K562 (cell line): Measurements from ENCODE around the gene ERVFRD-1. TPM values are rescaled to one million over a fixed set of nuclear protein-coding genes. Genes with fewer than 3 reads are reported as not detected.

Experiments used
- ATAC-seq: fragments of 200-7000 bp; cut with Tn5 transposase; 3 replicates; pipeline ENCODE4 v1.9.1; 2020; ENCODE audit warnings: moderate library complexity
- BruUV-seq: library from RNA; stranded (reverse); fragments of 400-500 nt; replicated peaks from 2 replicates; lab custom pipeline; 2021; lab: Mats Ljungman, UMichigan
- CTCF ChIA-PET: fragments of 300-600 bp; formaldehyde crosslinking; extraction: SDS; loops from one replicate; lab custom pipeline; 2021; ENCODE audit warnings: low intra/inter-chr PET ratio; lab: Yijun Ruan, JAX
- POLR2A ChIA-PET: fragments of 300-600, 350-650 bp; sonication (Branson Sonifier 250); formaldehyde crosslinking; extraction: SDS; loops from one replicate; lab custom pipeline; 2021; ENCODE audit warnings: antibody characterized with exemption, inconsistent platforms; lab: Yijun Ruan, JAX
- DNase-seq, 4 experiments: peaks; one replicate each; pipeline versions ENCODE4 v3.0.0 to v3.0.0-alpha.2; 2011 to 2018; ENCODE audit warnings: low spot score in 3 of 4, mixed read lengths in 3 of 4; ENCODE audit errors: extremely low read depth in 1 of 4
- FAIRE-seq: peaks from 2 replicates; lab custom pipeline; 2011; peaks lifted over from hg19 to GRCh38; lab: Jason Lieb, UNC
- H2AFZ ChIP-seq: 2 replicates; pipeline ENCODE4 v1.6.0; 2011; ENCODE audit warnings: low read depth, low read length, control low read depth, inconsistent platforms
- H3K27ac ChIP-seq: fragments of 200-600 bp; 3 replicates; pipeline ENCODE4 v1.8.0; 2011; ENCODE audit warnings: low read depth, mild to moderate bottlenecking, control low read depth, inconsistent platforms, low read length, moderate library complexity, mixed read lengths; ENCODE audit errors: extremely low read depth
- H3K27me3 ChIP-seq, 2 experiments: fragments of 300-600 bp in 1 of 2; 2 replicates in 1 of 2; 3 replicates in 1 of 2; pipeline versions ENCODE4 v1.6.0 to v1.8.0; 2011; ENCODE audit warnings: inconsistent platforms in 2 of 2, low read length in 2 of 2, mild to moderate bottlenecking in 1 of 2, mixed read lengths in 1 of 2, moderate library complexity in 1 of 2; ENCODE audit not compliant: control insufficient read depth in 2 of 2, insufficient read depth in 2 of 2
- H3K36me3 ChIP-seq: fragments of 300-600 bp; 3 replicates; pipeline ENCODE4 v1.8.0; 2011; ENCODE audit warnings: mild to moderate bottlenecking, low read length, inconsistent platforms; ENCODE audit not compliant: control insufficient read depth, insufficient read depth
- H3K4me1 ChIP-seq, 2 experiments: fragments of 200-600 bp in 1 of 2; replicated peaks in 1 of 2; 2 replicates in 1 of 2; 3 replicates in 1 of 2; pipeline versions ENCODE4 v1.5.1 to v1.8.0; 2011; ENCODE audit warnings: inconsistent platforms in 2 of 2, low read length in 2 of 2, mild to moderate bottlenecking in 1 of 2, mixed read lengths in 1 of 2, moderate library complexity in 1 of 2; ENCODE audit not compliant: control insufficient read depth in 2 of 2, insufficient read depth in 2 of 2
- H3K4me2 ChIP-seq: 2 replicates; pipeline ENCODE4 v1.6.1; 2011; ENCODE audit warnings: low read length, control low read depth, inconsistent platforms, mixed read lengths; ENCODE audit not compliant: insufficient read depth
- H3K4me3 ChIP-seq: fragments of 200-600 bp; sonication (generic), shearing (Covaris generic); 2 replicates; pipeline ENCODE4 v1.5.1; 2016; ENCODE audit warnings: control low read depth, inconsistent platforms
- H3K79me2 ChIP-seq: fragments of 200-600 bp; 3 replicates; pipeline ENCODE4 v1.8.0; 2011; ENCODE audit warnings: low read length, inconsistent platforms; ENCODE audit not compliant: control insufficient read depth, insufficient read depth
- H3K9ac ChIP-seq, 2 experiments: 2 replicates each; pipeline versions ENCODE4 v1.6.0 to v1.6.1; 2011; ENCODE audit warnings: low read depth in 2 of 2, low read length in 2 of 2, control low read depth in 1 of 2, inconsistent platforms in 1 of 2, mild to moderate bottlenecking in 1 of 2, mixed read lengths in 1 of 2; ENCODE audit not compliant: insufficient read depth in 1 of 2
- H3K9me1 ChIP-seq: one replicate; pipeline ENCODE4 v1.6.0; 2011; ENCODE audit warnings: inconsistent platforms, mild to moderate bottlenecking, low read length, moderate library complexity; ENCODE audit not compliant: control insufficient read depth, insufficient read depth
- H3K9me3 ChIP-seq: replicated peaks from 2 replicates; pipeline ENCODE4 v1.5.1; 2011; ENCODE audit warnings: low read depth, low read length, inconsistent platforms; ENCODE audit not compliant: control insufficient read depth, insufficient read depth
- H4K20me1 ChIP-seq: replicated peaks from 2 replicates; pipeline ENCODE4 v1.6.1; 2011; ENCODE audit warnings: low read length, inconsistent platforms, mixed read lengths; ENCODE audit not compliant: control insufficient read depth, insufficient read depth
- DNMT1 ChIP-seq: fragments of 450-650 bp; IDR thresholded peaks from 2 replicates; pipeline ENCODE4 v1.6.1; 2016; ENCODE audit warnings: antibody characterized with exemption, mild to moderate bottlenecking
- ZNF347 ChIP-seq: fragments of 450-650 bp; formaldehyde crosslinking; IDR thresholded peaks from 2 replicates; pipeline ENCODE4 v1.4.0; 2020; ENCODE audit warnings: low read depth, mild to moderate bottlenecking, moderate library complexity
- WGBS: fragments of 100-300 bp; shearing (Covaris generic); methylation state at CpG from one replicate; pipeline ENCODE4 v1.1.6; 2016; ENCODE audit warnings: low coverage, mixed read lengths; ENCODE audit not compliant: insufficient coverage; ENCODE audit errors: missing lambda C conversion rate; 5-methylcytosine and 5-hydroxymethylcytosine counted together
- in situ Hi-C: fragments of 300-500 bp; cut with MboI; formaldehyde crosslinking; loops from 4 replicates; pipeline ENCODE4 v1.15.0; 2018; ENCODE audit warnings: inconsistent platforms, mixed read lengths
- intact Hi-C: fragments of 100-400 bp; cut with micrococcal nuclease; formaldehyde crosslinking; loops from 2 replicates; pipeline ENCODE4 v1.14.2; 2022
- polyA plus RNA-seq, 8 experiments: library from polyadenylated mRNA; depleted of rRNA in 4 of 8; stranded (reverse) in 5 of 8; unstranded in 3 of 8; fragments of >200 nt; fragmentation: Nextera tagmentation in 2 of 8; fragmentation: Illumina TruSeq in 1 of 8; extraction: Ambion mirVana in 2 of 8; extraction: Trizol in 1 of 8; gene quantifications; 2 replicates each; pipeline versions ENCODE4 v1.2.1 to v1.2.3, GENCODE V29; 2011 to 2014; ENCODE audit warnings: inconsistent platforms in 1 of 8, missing spikeins in 1 of 8
- total RNA-seq, 7 experiments: library from RNA; depleted of rRNA in 6 of 7; stranded (reverse); fragments of >200 nt in 6 of 7; fragmentation: Illumina TruSeq in 2 of 7; extraction: Trizol in 2 of 7; gene quantifications; 2 replicates each; pipeline versions ENCODE4 v1.2.1 to v1.2.3, GENCODE V29; 2011 to 2021; ENCODE audit warnings: low replicate concordance in 1 of 7
- TF ChIP-seq, protein P1 (sequence below): fragments of 450-650 bp; IDR thresholded peaks from 2 replicates; pipeline ENCODE4 v1.7.0; 2016; ENCODE audit warnings: borderline replicate concordance

The ERVFRD-1 gene
- total and polyA plus RNA-seq, 9 of the 15 experiments (the other 6 are each of a cell fraction or from before 2014, with no cell fraction given): 0.05 to 0.14 (median 0.09) TPM; not detected in 2

GRCh38 chr6:11066505-11067347 lies 44.8 kb downstream of the ERVFRD-1 start:
- ChIA-PET CTCF (interaction anchor here (0.5 kb wide), 1 partner anchor 218 kb away, joined by 4 read pairs; no protein-coding TSS in a partner anchor), POLR2A (interaction anchor here (0.6 to 2.4 kb wide), 4 partner anchors 8 to 588 kb away, joined by 3 to 6 read pairs (median 3); no protein-coding TSS in a partner anchor)
- no peaks in the 10 kb centered on the region; a peak in 1 of 5 replicates for H3K27me3 ChIP-seq
- intact Hi-C loops (loop anchor here (10.0 kb wide), 1 partner anchor 508 kb away; no protein-coding TSS in a partner anchor), in situ Hi-C loops (loop anchor here (5.0 kb wide), 2 partner anchors 109 to 589 kb away; no protein-coding TSS in a partner anchor)
- no peak overlapping the region for H3K27ac ChIP-seq
- TF ChIP-seq, protein P1, sequence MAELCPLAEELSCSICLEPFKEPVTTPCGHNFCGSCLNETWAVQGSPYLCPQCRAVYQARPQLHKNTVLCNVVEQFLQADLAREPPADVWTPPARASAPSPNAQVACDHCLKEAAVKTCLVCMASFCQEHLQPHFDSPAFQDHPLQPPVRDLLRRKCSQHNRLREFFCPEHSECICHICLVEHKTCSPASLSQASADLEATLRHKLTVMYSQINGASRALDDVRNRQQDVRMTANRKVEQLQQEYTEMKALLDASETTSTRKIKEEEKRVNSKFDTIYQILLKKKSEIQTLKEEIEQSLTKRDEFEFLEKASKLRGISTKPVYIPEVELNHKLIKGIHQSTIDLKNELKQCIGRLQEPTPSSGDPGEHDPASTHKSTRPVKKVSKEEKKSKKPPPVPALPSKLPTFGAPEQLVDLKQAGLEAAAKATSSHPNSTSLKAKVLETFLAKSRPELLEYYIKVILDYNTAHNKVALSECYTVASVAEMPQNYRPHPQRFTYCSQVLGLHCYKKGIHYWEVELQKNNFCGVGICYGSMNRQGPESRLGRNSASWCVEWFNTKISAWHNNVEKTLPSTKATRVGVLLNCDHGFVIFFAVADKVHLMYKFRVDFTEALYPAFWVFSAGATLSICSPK: no peak
- TF ChIP-seq DNMT1 (no peak), ZNF347 (CRISPR knock-in tag) (no peak)
- no peak overlapping the region for H3K4me3 ChIP-seq
- no peaks in the 10 kb centered on the region for H3K9me1 ChIP-seq
- H3K9me3 ChIP-seq: no peaks in the 10 kb centered on the region
- no peaks in the 10 kb centered on the region for H3K36me3 ChIP-seq
- H3K4me1 ChIP-seq: peaks cover 4 to 6% of the 10 kb centered on the region in 2 experiments; a peak in 3 of 5 replicates
- H2AFZ ChIP-seq: no peak overlapping the region
- WGBS: 27% methylated on average over 6 of the region's 6 CpGs
- BruUV-seq: no TSS peak
- no peak for FAIRE-seq
- no peaks in the 10 kb centered on the region for H4K20me1 ChIP-seq
- no peaks in the 10 kb centered on the region for H3K79me2 ChIP-seq
- H3K4me2 ChIP-seq: no peak overlapping the region
- H3K9ac ChIP-seq: no peak overlapping the region
- no peak for ATAC-seq
- DNase-seq: no peak
